OCI-LY7 (cell line): ENCODE measurements around the gene C16orf96. TPM values are rescaled to one million over a fixed set of nuclear protein-coding genes. Genes with fewer than 3 reads are reported as not detected.

Experiments used
- BruUV-seq: library from RNA; stranded (reverse); fragments of 400-500 nt; replicated peaks from 2 replicates; lab custom pipeline; 2021; lab: Mats Ljungman, UMichigan
- CTCF ChIA-PET: fragments of 300-600 bp; sonication (Branson Sonifier 250); formaldehyde crosslinking; loops from one replicate; lab custom pipeline; 2022; ENCODE audit warnings: antibody characterized with exemption; ENCODE audit not compliant: unreplicated experiment; lab: Charles Lee
- POLR2A ChIA-PET: fragments of 300-600 bp; sonication (Branson Sonifier 250); formaldehyde crosslinking; loops from one replicate; lab custom pipeline; 2022; ENCODE audit warnings: antibody characterized with exemption; lab: Charles Lee
- DNase-seq: peaks from one replicate; pipeline ENCODE4 v3.0.0-alpha.2; 2015; ENCODE audit warnings: low spot score
- H2AFZ ChIP-seq: fragments of 200-600 bp; sonication (generic), shearing (Covaris generic); 2 replicates; pipeline ENCODE4 v1.6.1; 2014; ENCODE audit warnings: mild to moderate bottlenecking, antibody characterized with exemption, low read length, moderate library complexity
- H3K27ac ChIP-seq: fragments of 200-600 bp; sonication (generic); 2 replicates; pipeline ENCODE4 v1.5.1; 2014; ENCODE audit warnings: mixed run types, low read depth, mild to moderate bottlenecking, moderate library complexity, low read length, inconsistent platforms; ENCODE audit not compliant: poor library complexity, severe bottlenecking
- H3K36me3 ChIP-seq: fragments of 200-600 bp; sonication (generic); 2 replicates; pipeline ENCODE4 v1.6.1; 2014; ENCODE audit warnings: mild to moderate bottlenecking, antibody characterized with exemption, low read length, moderate library complexity, mixed read lengths; ENCODE audit not compliant: insufficient read depth
- H3K4me1 ChIP-seq: fragments of 200-600 bp; sonication (generic); 2 replicates; pipeline ENCODE4 v1.5.1; 2014; ENCODE audit warnings: mild to moderate bottlenecking, low read length; ENCODE audit not compliant: insufficient read depth, poor library complexity, severe bottlenecking
- H3K4me2 ChIP-seq: fragments of 200-600 bp; sonication (generic); 2 replicates; pipeline ENCODE4 v1.6.1; 2014; ENCODE audit warnings: mild to moderate bottlenecking, low read length
- H3K4me3 ChIP-seq: fragments of 200-600 bp; sonication (generic); 2 replicates; pipeline ENCODE4 v1.5.1; 2014; ENCODE audit warnings: mild to moderate bottlenecking, low read depth, low read length; ENCODE audit not compliant: poor library complexity, severe bottlenecking
- H3K79me2 ChIP-seq: fragments of 200-600 bp; sonication (generic); 2 replicates; pipeline ENCODE4 v1.6.1; 2016; ENCODE audit warnings: low read depth, mild to moderate bottlenecking, low read length, moderate library complexity, mixed read lengths; ENCODE audit not compliant: insufficient read depth
- H3K9me2 ChIP-seq: fragments of 200-600 bp; sonication (generic); 2 replicates; pipeline ENCODE4 v1.6.1; 2016; ENCODE audit warnings: mild to moderate bottlenecking, low read length, mixed read lengths; ENCODE audit not compliant: insufficient read depth
- H3K9me3 ChIP-seq: fragments of 200-600 bp; sonication (generic); 2 replicates; pipeline ENCODE4 v1.6.1; 2014; ENCODE audit warnings: mild to moderate bottlenecking, mixed run types, low read length, mixed read lengths
- H4K20me1 ChIP-seq: fragments of 200-600 bp; sonication (generic); 2 replicates; pipeline ENCODE4 v1.6.1; 2014; ENCODE audit warnings: mild to moderate bottlenecking, antibody characterized with exemption, low read length, moderate library complexity, mixed read lengths; ENCODE audit not compliant: insufficient read depth
- EZH2phosphoT487 ChIP-seq: fragments of 200-600 bp; sonication (generic); IDR thresholded peaks from 2 replicates; pipeline ENCODE4 v1.6.1; 2018; ENCODE audit warnings: low read depth, borderline replicate concordance, mild to moderate bottlenecking, mixed run types, antibody characterized with exemption, low read length, moderate library complexity, mixed read lengths
- intact Hi-C: fragments of 100-400 bp; cut with micrococcal nuclease; formaldehyde crosslinking; loops from one replicate; pipeline ENCODE4 v1.10.0; 2022; ENCODE audit not compliant: unreplicated experiment
- total RNA-seq, 2 experiments: library from RNA; depleted of rRNA in 1 of 2; stranded (reverse); fragments of >200 nt in 1 of 2; shearing (Covaris generic) in 1 of 2; gene quantifications; 2 replicates each; pipeline ENCODE4 v1.2.3, GENCODE V29; 2014 to 2022
- TF ChIP-seq, protein P1 (sequence below): fragments of 200-600 bp; sonication (generic); conservative IDR thresholded peaks from 2 replicates; pipeline ENCODE4 v1.5.1; 2014; ENCODE audit warnings: mild to moderate bottlenecking, antibody characterized with exemption, low read length, moderate library complexity, mixed read lengths

C16orf96 gene
- total RNA-seq, 2 experiments from 2014 or later, result 0.13 to 0.27 TPM

DNA sequence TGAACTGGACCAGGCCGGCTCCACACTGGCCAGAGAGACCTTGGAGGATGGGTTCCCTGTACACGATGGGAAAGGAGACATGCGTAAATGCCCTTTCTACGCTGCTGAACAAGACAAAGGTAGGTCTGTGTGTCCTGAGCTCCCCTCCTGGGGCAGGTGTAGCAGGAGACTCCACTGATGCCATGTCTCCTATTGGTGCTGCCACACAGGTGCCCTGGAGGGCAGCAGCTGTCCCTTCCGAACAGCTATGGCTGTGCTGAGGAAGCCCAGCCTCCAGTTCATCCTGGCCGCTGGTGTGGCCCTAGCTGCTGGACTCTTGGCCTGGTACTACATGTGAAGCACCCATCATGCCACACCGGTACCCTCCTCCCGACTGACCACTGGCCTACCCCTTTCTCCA is 46.7 kb upstream of the C16orf96 start:
- no peaks in the 10 kb centered on the region for H3K9me2 ChIP-seq
- H3K79me2 ChIP-seq, result no peaks in the 10 kb centered on the region
- H3K27ac ChIP-seq, result no peak overlapping the region
- H4K20me1 ChIP-seq, result 0 out of 2 replicates have a peak, but pooled peaks cover 6% of the 10 kb centered on the region
- POLR2A ChIA-PET, result no interaction called here
- H3K36me3 ChIP-seq, result peaks cover 66% of the 10 kb centered on the region
- CTCF ChIA-PET, result no interaction called here
- no TSS peak for BruUV-seq
- TF ChIP-seq EZH2phosphoT487, result no peak
- TF ChIP-seq, protein P1, sequence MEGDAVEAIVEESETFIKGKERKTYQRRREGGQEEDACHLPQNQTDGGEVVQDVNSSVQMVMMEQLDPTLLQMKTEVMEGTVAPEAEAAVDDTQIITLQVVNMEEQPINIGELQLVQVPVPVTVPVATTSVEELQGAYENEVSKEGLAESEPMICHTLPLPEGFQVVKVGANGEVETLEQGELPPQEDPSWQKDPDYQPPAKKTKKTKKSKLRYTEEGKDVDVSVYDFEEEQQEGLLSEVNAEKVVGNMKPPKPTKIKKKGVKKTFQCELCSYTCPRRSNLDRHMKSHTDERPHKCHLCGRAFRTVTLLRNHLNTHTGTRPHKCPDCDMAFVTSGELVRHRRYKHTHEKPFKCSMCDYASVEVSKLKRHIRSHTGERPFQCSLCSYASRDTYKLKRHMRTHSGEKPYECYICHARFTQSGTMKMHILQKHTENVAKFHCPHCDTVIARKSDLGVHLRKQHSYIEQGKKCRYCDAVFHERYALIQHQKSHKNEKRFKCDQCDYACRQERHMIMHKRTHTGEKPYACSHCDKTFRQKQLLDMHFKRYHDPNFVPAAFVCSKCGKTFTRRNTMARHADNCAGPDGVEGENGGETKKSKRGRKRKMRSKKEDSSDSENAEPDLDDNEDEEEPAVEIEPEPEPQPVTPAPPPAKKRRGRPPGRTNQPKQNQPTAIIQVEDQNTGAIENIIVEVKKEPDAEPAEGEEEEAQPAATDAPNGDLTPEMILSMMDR, result no peak
- H3K9me3 ChIP-seq, result no peaks in the 10 kb centered on the region
- no peak overlapping the region for H3K4me2 ChIP-seq
- no peak overlapping the region for H3K4me3 ChIP-seq
- H3K4me1 ChIP-seq, result peaks cover 21% of the 10 kb centered on the region
- intact Hi-C loops, result loop anchor here (5.0 kb wide), 1 partner anchor 448 kb away; the partner anchor contains the start of gene SEC14L5
- DNase-seq, result no peak
- H2AFZ ChIP-seq, result no peak overlapping the region

DNA sequence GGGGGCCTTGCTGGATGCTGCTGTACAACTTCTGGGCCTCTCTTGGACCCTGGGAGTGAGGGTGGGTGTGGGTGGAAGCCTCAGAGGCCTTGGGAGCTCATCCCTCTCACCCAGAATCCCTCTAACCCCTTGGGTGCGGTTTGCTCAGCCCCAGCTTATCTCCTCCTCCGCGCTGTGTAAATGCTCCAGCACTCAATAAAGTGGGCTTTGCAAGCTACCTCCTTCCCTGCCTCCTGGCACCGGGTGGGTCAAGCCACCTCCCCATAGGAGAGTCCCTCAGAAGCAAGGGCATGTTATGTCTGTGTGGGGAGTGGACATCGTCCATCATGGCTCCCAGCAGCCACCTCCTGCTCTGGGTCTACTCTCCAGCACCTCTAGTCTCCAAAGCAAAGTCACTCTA is 46.0 kb upstream of the C16orf96 start:
- no peak for DNase-seq
- CTCF ChIA-PET, result interaction anchor here (1.1 kb wide), 1 partner anchor 38 kb away, joined by 3 read pairs; no protein-coding TSS in a partner anchor
- POLR2A ChIA-PET, result interaction anchor here (0.6 kb wide), 1 partner anchor 168 kb away, joined by 3 read pairs; no protein-coding TSS in a partner anchor
- peaks cover 66% of the 10 kb centered on the region for H3K36me3 ChIP-seq
- peaks cover 18% of the 10 kb centered on the region for H3K4me1 ChIP-seq
- H3K9me3 ChIP-seq, result no peaks in the 10 kb centered on the region
- no peak overlapping the region for H3K27ac ChIP-seq
- no peak overlapping the region for H3K4me3 ChIP-seq
- H3K9me2 ChIP-seq, result no peaks in the 10 kb centered on the region
- no TSS peak for BruUV-seq
- H3K79me2 ChIP-seq, result no peaks in the 10 kb centered on the region
- 0 out of 2 replicates have a peak, but pooled peaks cover 6% of the 10 kb centered on the region for H4K20me1 ChIP-seq
- no peak for TF ChIP-seq EZH2phosphoT487
- TF ChIP-seq, protein P1, result no peak
- no peak overlapping the region for H2AFZ ChIP-seq
- intact Hi-C loops, result no loop called here
- H3K4me2 ChIP-seq, result no peak overlapping the region

DNA sequence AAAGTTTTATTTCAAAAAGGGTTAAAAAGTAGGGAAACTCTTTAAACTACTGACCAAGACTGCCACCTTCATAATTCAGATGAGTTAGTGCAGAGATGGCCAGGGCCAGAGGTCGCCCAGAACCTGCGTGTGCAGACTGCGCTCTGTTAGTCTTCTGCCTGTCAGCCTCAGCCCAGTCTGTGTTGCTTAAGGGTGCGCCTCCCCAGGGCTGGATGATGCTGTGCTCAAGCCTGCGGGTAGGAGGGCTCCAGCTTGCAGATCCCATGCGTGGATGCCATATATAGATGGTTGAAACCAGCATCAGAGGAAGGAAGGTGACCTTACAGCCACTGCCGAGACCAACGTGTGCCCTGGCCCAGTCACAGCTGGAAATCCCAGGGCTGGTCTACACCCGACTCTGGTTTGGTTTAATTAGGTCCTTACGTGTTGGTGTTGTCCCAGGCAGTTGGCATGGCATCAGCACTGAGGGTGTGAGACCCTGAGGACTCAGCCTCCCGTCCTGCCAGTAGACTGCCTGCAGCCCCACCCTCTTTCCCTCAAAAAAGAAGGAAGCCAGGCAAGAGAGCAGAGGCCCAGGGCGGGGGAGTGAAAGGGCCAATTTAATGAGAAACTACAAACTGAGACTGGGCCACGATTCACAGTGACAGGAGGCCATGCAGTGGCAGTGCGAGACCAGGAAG is 45.3 kb upstream of the C16orf96 start:
- Histone ChIP-seq H2AFZ (no peak overlapping the region), H3K9me3 (no peaks in the 10 kb centered on the region), H3K4me1 (peaks cover 18% of the 10 kb centered on the region), H3K9me2 (no peaks in the 10 kb centered on the region), H3K79me2 (no peaks in the 10 kb centered on the region), H3K4me3 (no peak overlapping the region), H3K4me2 (no peak overlapping the region), H4K20me1 (0 out of 2 replicates have a peak, but pooled peaks cover 3% of the 10 kb centered on the region), H3K27ac (no peak overlapping the region), H3K36me3 (peaks cover 66% of the 10 kb centered on the region)
- no peak for DNase-seq
- ChIA-PET POLR2A (interaction anchor here (0.5 kb wide), 1 partner anchor 41 kb away, joined by 7 read pairs; no protein-coding TSS in a partner anchor), CTCF (interaction anchor here (1.1 kb wide), 1 partner anchor 38 kb away, joined by 3 read pairs; no protein-coding TSS in a partner anchor)
- intact Hi-C loops, result no loop called here
- BruUV-seq, result no TSS peak
- TF ChIP-seq EZH2phosphoT487, result no peak
- TF ChIP-seq, protein P1, result no peak
